ENCODE results near the gene SLC38A10. TPM values are rescaled to one million over a fixed set of nuclear protein-coding genes. Genes with fewer than 3 reads are reported as not detected.

The SLC38A10 gene
- total and polyA plus RNA-seq, 2 of the 13 experiments (the other 11 are each of a cell fraction or from before 2014, with no cell fraction given) = 23.4 to 55.8 TPM

- TF ChIP-seq ZFAT (CRISPR knock-in tag; conservative IDR thresholded peaks at IDR 0.05) = no peak
- no peak for TF ChIP-seq ZNF432 (CRISPR knock-in tag; IDR thresholded peaks at IDR 0.05; ENCODE audit: borderline replicate concordance)
- no peak for TF ChIP-seq ATF2 (CRISPR knock-in tag; IDR thresholded peaks at IDR 0.05)
- TF ChIP-seq ZFP91 (CRISPR knock-in tag; IDR thresholded peaks at IDR 0.05; ENCODE audit: borderline replicate concordance) = peak; percentile 57; the same call in 1 of the 2 replicates
- TF ChIP-seq GFI1 (CRISPR knock-in tag; IDR thresholded peaks at IDR 0.05; ENCODE audit: borderline replicate concordance) = peak; percentile 79
- TF ChIP-seq MXD4 (CRISPR knock-in tag; IDR thresholded peaks at IDR 0.05) = no peak
- TF ChIP-seq AGO1 (IDR thresholded peaks at IDR 0.05; ENCODE audit: low read depth, low read length, poor library complexity, severe bottlenecking) = peak; percentile 81
- peak; percentile 61 for TF ChIP-seq SALL1 (CRISPR knock-in tag; IDR thresholded peaks at IDR 0.05)
- no peak for TF ChIP-seq RNF219 (CRISPR knock-in tag; IDR thresholded peaks at IDR 0.05)
- TF ChIP-seq CCAR2 (optimal IDR thresholded peaks at IDR 0.05; ENCODE audit: low read depth, low read length) = no peak
- TF ChIP-seq KDM4B (CRISPR knock-in tag; IDR thresholded peaks at IDR 0.05) = no peak
- TF ChIP-seq, protein P1, sequence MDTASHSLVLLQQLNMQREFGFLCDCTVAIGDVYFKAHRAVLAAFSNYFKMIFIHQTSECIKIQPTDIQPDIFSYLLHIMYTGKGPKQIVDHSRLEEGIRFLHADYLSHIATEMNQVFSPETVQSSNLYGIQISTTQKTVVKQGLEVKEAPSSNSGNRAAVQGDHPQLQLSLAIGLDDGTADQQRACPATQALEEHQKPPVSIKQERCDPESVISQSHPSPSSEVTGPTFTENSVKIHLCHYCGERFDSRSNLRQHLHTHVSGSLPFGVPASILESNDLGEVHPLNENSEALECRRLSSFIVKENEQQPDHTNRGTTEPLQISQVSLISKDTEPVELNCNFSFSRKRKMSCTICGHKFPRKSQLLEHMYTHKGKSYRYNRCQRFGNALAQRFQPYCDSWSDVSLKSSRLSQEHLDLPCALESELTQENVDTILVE (CRISPR knock-in tag; IDR thresholded peaks at IDR 0.05) = peak; percentile 56; the same call in 1 of the 2 replicates
- no peak for TF ChIP-seq HMG20B (CRISPR knock-in tag; conservative IDR thresholded peaks at IDR 0.05)
- TF ChIP-seq, protein P2, sequence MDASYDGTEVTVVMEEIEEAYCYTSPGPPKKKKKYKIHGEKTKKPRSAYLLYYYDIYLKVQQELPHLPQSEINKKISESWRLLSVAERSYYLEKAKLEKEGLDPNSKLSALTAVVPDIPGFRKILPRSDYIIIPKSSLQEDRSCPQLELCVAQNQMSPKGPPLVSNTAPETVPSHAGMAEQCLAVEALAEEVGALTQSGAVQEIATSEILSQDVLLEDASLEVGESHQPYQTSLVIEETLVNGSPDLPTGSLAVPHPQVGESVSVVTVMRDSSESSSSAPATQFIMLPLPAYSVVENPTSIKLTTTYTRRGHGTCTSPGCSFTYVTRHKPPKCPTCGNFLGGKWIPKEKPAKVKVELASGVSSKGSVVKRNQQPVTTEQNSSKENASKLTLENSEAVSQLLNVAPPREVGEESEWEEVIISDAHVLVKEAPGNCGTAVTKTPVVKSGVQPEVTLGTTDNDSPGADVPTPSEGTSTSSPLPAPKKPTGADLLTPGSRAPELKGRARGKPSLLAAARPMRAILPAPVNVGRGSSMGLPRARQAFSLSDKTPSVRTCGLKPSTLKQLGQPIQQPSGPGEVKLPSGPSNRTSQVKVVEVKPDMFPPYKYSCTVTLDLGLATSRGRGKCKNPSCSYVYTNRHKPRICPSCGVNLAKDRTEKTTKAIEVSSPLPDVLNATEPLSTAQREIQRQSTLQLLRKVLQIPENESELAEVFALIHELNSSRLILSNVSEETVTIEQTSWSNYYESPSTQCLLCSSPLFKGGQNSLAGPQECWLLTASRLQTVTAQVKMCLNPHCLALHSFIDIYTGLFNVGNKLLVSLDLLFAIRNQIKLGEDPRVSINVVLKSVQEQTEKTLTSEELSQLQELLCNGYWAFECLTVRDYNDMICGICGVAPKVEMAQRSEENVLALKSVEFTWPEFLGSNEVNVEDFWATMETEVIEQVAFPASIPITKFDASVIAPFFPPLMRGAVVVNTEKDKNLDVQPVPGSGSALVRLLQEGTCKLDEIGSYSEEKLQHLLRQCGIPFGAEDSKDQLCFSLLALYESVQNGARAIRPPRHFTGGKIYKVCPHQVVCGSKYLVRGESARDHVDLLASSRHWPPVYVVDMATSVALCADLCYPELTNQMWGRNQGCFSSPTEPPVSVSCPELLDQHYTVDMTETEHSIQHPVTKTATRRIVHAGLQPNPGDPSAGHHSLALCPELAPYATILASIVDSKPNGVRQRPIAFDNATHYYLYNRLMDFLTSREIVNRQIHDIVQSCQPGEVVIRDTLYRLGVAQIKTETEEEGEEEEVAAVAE (CRISPR knock-in tag; IDR thresholded peaks at IDR 0.05; ENCODE audit: borderline replicate concordance) = no peak; the same call in 1 of the 2 replicates
- TF ChIP-seq ZNF773 (CRISPR knock-in tag; IDR thresholded peaks at IDR 0.05; ENCODE audit: borderline replicate concordance) = no peak
- TF ChIP-seq ZNF841 (CRISPR knock-in tag; IDR thresholded peaks at IDR 0.05; ENCODE audit: borderline replicate concordance) = no peak
- peak; percentile 13 for TF ChIP-seq ZEB1 (IDR thresholded peaks at IDR 0.05; ENCODE audit: insufficient replicate concordance, low read depth)
Observed at GRCh38 chr17:81339534-81340296, 44.6 kb upstream of the SLC38A10 start (continued).

All from HepG2 (cell line).